Measurements from ENCODE around the gene RAB8A. TPM values are rescaled to one million over a fixed set of nuclear protein-coding genes. Genes with fewer than 3 reads are reported as not detected.
"Not testable (repeated sequence)": the region's sequence is repeated elsewhere in the genome, so short reads cannot be mapped to it uniquely, and the experiment has no call there.

Gene RAB8A
- total RNA-seq, 5 donors from 2014 or later (not counting 1 experiment from before 2014, with no cell fraction given), result 67.0 to 84.5 (median 71.7) TPM

DNA sequence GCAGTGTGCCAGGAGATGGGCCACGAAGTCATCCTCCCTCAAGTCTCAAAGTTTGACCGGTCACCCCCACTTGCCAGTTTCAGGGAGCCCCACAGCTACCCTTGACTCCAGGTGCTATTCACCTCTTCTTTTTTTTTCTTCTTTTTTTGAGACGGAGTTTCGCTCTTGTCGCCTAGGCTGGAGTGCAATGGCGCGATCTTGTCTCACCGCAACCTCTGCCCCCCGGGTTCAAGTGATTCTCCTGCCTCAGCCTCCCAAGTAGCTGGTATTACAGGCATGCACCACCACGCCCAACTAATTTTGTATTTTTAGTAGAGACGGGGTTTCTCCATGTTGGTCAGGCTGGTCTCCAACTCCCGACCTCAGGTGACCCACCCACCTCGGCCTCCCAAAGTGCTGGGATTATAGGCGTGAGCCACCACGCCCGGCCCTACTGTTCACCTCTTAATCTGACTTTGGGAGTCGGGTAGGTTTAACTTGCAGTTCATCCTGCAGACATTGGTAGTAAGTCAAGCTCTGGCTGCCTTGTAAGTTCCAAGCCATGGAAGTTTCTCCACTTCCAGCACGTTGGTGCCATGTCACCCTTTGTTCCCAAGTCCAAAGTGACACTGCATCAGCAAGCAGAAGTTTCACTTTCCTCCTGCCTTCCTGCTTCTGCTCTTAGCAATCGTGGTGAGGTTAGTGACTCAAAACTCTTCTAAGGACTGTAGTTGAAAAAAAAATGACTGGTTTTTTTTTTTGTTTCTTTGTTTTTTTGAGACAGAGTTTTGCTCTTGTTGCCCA lies 7.6 kb downstream of the RAB8A start:
- peaks cover 0 to 59% of the 10 kb centered on the region in 2 experiments for H3K4me1 ChIP-seq (ENCODE audit: control insufficient read depth in 1 of 2, extremely low read depth in 1 of 2, insufficient read depth in 2 of 2, low read length in 2 of 2)
- ChIA-PET POLR2A (interaction anchor here in 1 of 2 donors (0.6 kb wide), 1 partner anchor 119 kb away, joined by 4 read pairs; no protein-coding TSS in a partner anchor), CTCF (interaction anchor here in 1 of 2 donors (0.7 kb wide), 1 partner anchor 37 kb away, joined by 4 read pairs; no protein-coding TSS in a partner anchor)
- Mint-ChIP-seq H3K4me1 (peaks cover 37 to 51% (median 50%) of the 10 kb centered on the region in 3 donors), H3K36me3 (peaks cover 40% of the 10 kb centered on the region), H3K27ac (peak overlapping the region; percentile 86 to 95), H3K4me3 (peak overlapping the region; percentile 42 to 75 (median 57))
- not testable (repeated sequence) for H3K27me3 ChIP-seq (replicated peaks in 1 of 2; ENCODE audit: control insufficient read depth in 2 of 2, extremely low read depth in 1 of 2, insufficient read depth in 2 of 2, low read length in 1 of 2); H3K9me3 Mint-ChIP-seq; H3K9me3 ChIP-seq; H3K4me3 ChIP-seq (ENCODE audit: control insufficient read depth in 1 of 2, extremely low read depth in 1 of 2, low read length in 1 of 2); H3K27me3 Mint-ChIP-seq
- ATAC-seq (replicated peaks in 1 of 4) (peak; percentile 58 to 70 (median 68)), DNase-seq (peak in 2 of 35 experiments; percentile 27 to 71)
- peaks cover 42 to 73% of the 10 kb centered on the region in 2 donors for H3K36me3 ChIP-seq (ENCODE audit: control insufficient read depth in 2 of 2, extremely low read depth in 1 of 2, insufficient read depth in 1 of 2, low read length in 1 of 2)
- 54% methylated on average over 10 of the region's 19 CpGs for WGBS (ENCODE audit: insufficient coverage)
- peak overlapping the region; percentile 73 for H3K27ac ChIP-seq (ENCODE audit: low read length)

DNA sequence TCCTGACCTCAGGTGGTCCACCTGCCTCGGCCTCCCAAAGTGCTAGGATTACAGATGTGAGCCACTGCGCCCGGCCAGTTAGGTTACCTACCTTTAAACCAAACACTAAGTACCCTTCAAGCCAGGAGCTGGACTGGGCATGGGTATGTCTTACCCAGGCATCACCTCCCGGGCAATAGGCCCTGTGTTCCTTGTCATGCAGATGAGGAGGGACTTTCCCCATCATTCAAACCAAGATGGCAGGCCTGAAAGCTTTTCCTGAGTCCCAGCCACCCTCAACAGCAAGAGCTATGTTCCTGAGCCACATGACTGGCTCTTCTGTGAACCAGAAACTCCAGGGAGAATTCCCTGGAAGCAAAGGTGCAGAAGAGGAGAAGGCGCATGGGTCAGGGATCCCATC lies 9.5 kb downstream of the RAB8A start:
- H3K9me3 ChIP-seq, result no peaks in the 10 kb centered on the region
- no peaks in the 10 kb centered on the region for H3K27me3 ChIP-seq (replicated peaks in 1 of 2; ENCODE audit: control insufficient read depth in 2 of 2, extremely low read depth in 1 of 2, insufficient read depth in 2 of 2, low read length in 1 of 2)
- ATAC-seq (replicated peaks in 1 of 4) (no peak), DNase-seq (no peak)
- peaks cover 24 to 35% (median 35%) of the 10 kb centered on the region in 3 donors for H3K4me1 Mint-ChIP-seq
- 92% methylated on average over 3 of the region's 5 CpGs for WGBS (ENCODE audit: insufficient coverage)
- H3K9me3 Mint-ChIP-seq, result no peaks in the 10 kb centered on the region
- peaks cover 0 to 44% of the 10 kb centered on the region in 2 experiments for H3K4me1 ChIP-seq (ENCODE audit: control insufficient read depth in 1 of 2, extremely low read depth in 1 of 2, insufficient read depth in 2 of 2, low read length in 2 of 2)
- H3K27me3 Mint-ChIP-seq, result no peaks in the 10 kb centered on the region
- H3K4me3 Mint-ChIP-seq, result no peak overlapping the region
- no peak overlapping the region for H3K27ac ChIP-seq (ENCODE audit: low read length)
- H3K36me3 ChIP-seq (ENCODE audit: control insufficient read depth in 2 of 2, extremely low read depth in 1 of 2, insufficient read depth in 1 of 2, low read length in 1 of 2), result peaks cover 52 to 83% of the 10 kb centered on the region in 2 donors
- H3K4me3 ChIP-seq (ENCODE audit: control insufficient read depth in 1 of 2, extremely low read depth in 1 of 2, low read length in 1 of 2), result no peak overlapping the region
- H3K36me3 Mint-ChIP-seq, result peaks cover 42% of the 10 kb centered on the region
- CTCF ChIA-PET, result interaction anchor here in 1 of 2 donors (0.7 kb wide), 1 partner anchor 51 kb away, joined by 5 read pairs; no protein-coding TSS in a partner anchor
- POLR2A ChIA-PET, result no interaction called here
- H3K27ac Mint-ChIP-seq, result no peak overlapping the region

DNA sequence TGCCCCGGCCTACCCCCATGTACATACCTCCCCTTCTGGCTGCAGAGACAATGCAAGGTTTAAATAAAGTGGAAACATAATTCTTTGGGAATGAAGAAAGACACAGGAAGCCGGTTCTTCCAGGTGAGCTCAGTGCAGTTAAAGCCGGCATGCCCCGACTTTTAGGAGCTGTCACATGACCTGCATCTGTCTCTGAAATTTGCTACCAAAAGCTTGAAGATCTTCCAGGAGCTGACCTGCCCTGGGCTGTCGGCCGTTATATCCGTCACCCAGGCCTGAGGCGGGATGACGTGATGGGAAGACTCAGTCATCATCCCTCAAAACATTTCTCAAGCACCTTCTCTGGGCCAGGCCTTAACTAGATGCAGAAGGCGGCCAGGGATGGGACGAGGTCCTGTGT lies 10.3 kb downstream of the RAB8A start:
- no peak overlapping the region for H3K4me3 Mint-ChIP-seq
- H3K27me3 Mint-ChIP-seq, result no peaks in the 10 kb centered on the region
- H3K9me3 Mint-ChIP-seq, result no peaks in the 10 kb centered on the region
- H3K36me3 ChIP-seq (ENCODE audit: control insufficient read depth in 2 of 2, extremely low read depth in 1 of 2, insufficient read depth in 1 of 2, low read length in 1 of 2), result peaks cover 55 to 85% of the 10 kb centered on the region in 2 donors
- H3K9me3 ChIP-seq, result no peaks in the 10 kb centered on the region
- no peak for DNase-seq
- ATAC-seq (replicated peaks in 1 of 4), result no peak
- H3K4me1 ChIP-seq (ENCODE audit: control insufficient read depth in 1 of 2, extremely low read depth in 1 of 2, insufficient read depth in 2 of 2, low read length in 2 of 2), result peaks cover 0 to 43% of the 10 kb centered on the region in 2 experiments
- H3K27ac Mint-ChIP-seq, result no peak overlapping the region
- H3K27me3 ChIP-seq (replicated peaks in 1 of 2; ENCODE audit: control insufficient read depth in 2 of 2, extremely low read depth in 1 of 2, insufficient read depth in 2 of 2, low read length in 1 of 2), result no peaks in the 10 kb centered on the region
- H3K4me3 ChIP-seq (ENCODE audit: control insufficient read depth in 1 of 2, extremely low read depth in 1 of 2, low read length in 1 of 2), result no peak overlapping the region
- peaks cover 19 to 29% (median 28%) of the 10 kb centered on the region in 3 donors for H3K4me1 Mint-ChIP-seq
- H3K36me3 Mint-ChIP-seq, result peaks cover 44% of the 10 kb centered on the region
- ChIA-PET POLR2A (no interaction called here), CTCF (no interaction called here)
- 94% methylated on average over 7 of the region's 11 CpGs for WGBS (ENCODE audit: insufficient coverage)
- H3K27ac ChIP-seq (ENCODE audit: low read length), result no peak overlapping the region

DNA sequence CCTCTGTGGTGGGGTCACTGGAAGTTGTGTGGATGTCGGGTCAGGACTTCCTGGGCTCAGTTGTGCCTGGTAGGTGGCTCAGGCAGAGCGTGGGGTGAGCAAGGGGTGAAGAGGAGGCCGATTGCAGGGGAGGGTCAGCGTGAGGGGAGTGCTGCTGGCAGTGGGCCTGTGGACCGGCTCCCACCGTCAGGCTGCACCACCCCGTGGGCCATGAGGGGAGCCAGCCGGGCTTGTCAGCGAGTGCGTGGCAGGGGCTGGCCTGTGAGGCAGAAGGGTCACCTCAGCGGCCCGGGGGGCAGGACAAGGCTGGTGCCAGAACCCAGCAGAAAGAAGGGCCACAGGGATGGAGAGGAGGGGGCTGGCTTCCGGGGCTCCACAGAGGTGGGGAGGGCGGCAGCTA lies 13.3 kb downstream of the RAB8A start:
- H3K27ac ChIP-seq (ENCODE audit: low read length), result no peak overlapping the region
- no peaks in the 10 kb centered on the region for H3K27me3 Mint-ChIP-seq

DNA sequence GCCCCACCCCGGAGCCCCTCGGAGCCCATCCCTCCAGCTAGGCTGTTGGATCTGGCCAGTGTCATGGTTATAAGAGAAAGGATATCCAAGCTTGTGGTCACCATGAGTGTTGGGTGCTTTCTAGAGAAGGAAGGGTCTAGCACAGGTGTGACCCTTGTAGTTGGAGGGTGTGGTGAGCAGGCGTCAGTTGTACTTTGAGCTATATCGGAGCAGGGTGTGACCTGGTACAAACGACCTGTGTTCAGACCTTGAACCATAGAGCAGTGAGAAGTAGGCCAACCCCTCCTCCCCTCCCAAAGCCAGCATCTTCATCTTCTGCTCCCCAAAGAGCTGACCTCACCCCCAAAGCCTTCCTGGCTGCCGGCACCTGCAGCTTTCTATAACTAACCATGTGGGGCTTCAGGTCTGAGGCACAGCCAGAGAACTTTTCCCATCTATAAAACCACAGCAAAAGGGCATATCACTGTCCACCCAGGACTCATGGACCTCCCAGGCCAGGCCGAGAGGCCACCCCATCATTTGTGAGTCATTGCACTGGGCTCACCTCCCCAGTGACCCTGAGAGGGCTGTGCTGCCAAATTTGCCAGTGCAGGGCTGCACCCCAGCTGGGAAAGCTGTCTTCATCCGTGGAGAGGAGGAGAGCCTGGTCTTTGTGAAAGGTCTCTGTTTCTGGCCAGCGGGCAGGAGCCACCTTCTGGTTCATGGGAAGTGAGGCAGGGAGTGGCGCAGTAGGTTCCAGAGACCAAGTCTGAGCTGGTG lies 14.2 kb downstream of the RAB8A start:
- WGBS (ENCODE audit: insufficient coverage), result 84% methylated on average over 6 of the region's 10 CpGs
- no peaks in the 10 kb centered on the region for H3K27me3 ChIP-seq (replicated peaks in 1 of 2; ENCODE audit: control insufficient read depth in 2 of 2, extremely low read depth in 1 of 2, insufficient read depth in 2 of 2, low read length in 1 of 2)
- DNase-seq (no peak), ATAC-seq (replicated peaks in 1 of 4) (no peak)
- Mint-ChIP-seq H3K4me3 (no peak overlapping the region), H3K27me3 (no peaks in the 10 kb centered on the region), H3K36me3 (peaks cover 41% of the 10 kb centered on the region), H3K27ac (no peak overlapping the region), H3K9me3 (no peaks in the 10 kb centered on the region), H3K4me1 (no peaks in the 10 kb centered on the region)
- peaks cover 0 to 8% of the 10 kb centered on the region in 2 experiments for H3K4me1 ChIP-seq (ENCODE audit: control insufficient read depth in 1 of 2, extremely low read depth in 1 of 2, insufficient read depth in 2 of 2, low read length in 2 of 2)
- H3K36me3 ChIP-seq (ENCODE audit: control insufficient read depth in 2 of 2, extremely low read depth in 1 of 2, insufficient read depth in 1 of 2, low read length in 1 of 2), result peaks cover 73 to 100% of the 10 kb centered on the region in 2 donors
- CTCF ChIA-PET, result interaction anchor here in 1 of 2 donors (0.6 kb wide), 2 partner anchors 39 to 1064 kb away, joined by 3 to 4 read pairs; no protein-coding TSS in a partner anchor
- no peaks in the 10 kb centered on the region for H3K9me3 ChIP-seq
- no peak overlapping the region for H3K27ac ChIP-seq (ENCODE audit: low read length)
- H3K4me3 ChIP-seq (ENCODE audit: control insufficient read depth in 1 of 2, extremely low read depth in 1 of 2, low read length in 1 of 2), result no peak overlapping the region
- POLR2A ChIA-PET, result interaction anchor here in 1 of 2 donors (0.5 kb wide), 1 partner anchor 710 kb away, joined by 4 read pairs; no protein-coding TSS in a partner anchor

More for the DNA sequence above, 13.3 kb downstream of the RAB8A start:
- Mint-ChIP-seq H3K9me3 (no peaks in the 10 kb centered on the region), H3K4me3 (no peak overlapping the region), H3K4me1 (no peaks in the 10 kb centered on the region), H3K36me3 (peaks cover 37% of the 10 kb centered on the region), H3K27ac (peak overlapping the region in 1 of 2 donors; percentile 39)
- Histone ChIP-seq H3K4me1 (ENCODE audit: control insufficient read depth in 1 of 2, extremely low read depth in 1 of 2, insufficient read depth in 2 of 2, low read length in 2 of 2) (peaks cover 0 to 16% of the 10 kb centered on the region in 2 experiments), H3K9me3 (no peaks in the 10 kb centered on the region), H3K27me3 (replicated peaks in 1 of 2; ENCODE audit: control insufficient read depth in 2 of 2, extremely low read depth in 1 of 2, insufficient read depth in 2 of 2, low read length in 1 of 2) (no peaks in the 10 kb centered on the region), H3K4me3 (ENCODE audit: control insufficient read depth in 1 of 2, extremely low read depth in 1 of 2, low read length in 1 of 2) (no peak overlapping the region), H3K36me3 (ENCODE audit: control insufficient read depth in 2 of 2, extremely low read depth in 1 of 2, insufficient read depth in 1 of 2, low read length in 1 of 2) (peaks cover 75 to 92% of the 10 kb centered on the region in 2 donors)
- CTCF ChIA-PET, result no interaction called here
- ATAC-seq (replicated peaks in 1 of 4) (no peak), DNase-seq (no peak)
- WGBS (ENCODE audit: insufficient coverage), result 97% methylated on average over 14 of the region's 14 CpGs
- POLR2A ChIA-PET, result no interaction called here

DNA sequence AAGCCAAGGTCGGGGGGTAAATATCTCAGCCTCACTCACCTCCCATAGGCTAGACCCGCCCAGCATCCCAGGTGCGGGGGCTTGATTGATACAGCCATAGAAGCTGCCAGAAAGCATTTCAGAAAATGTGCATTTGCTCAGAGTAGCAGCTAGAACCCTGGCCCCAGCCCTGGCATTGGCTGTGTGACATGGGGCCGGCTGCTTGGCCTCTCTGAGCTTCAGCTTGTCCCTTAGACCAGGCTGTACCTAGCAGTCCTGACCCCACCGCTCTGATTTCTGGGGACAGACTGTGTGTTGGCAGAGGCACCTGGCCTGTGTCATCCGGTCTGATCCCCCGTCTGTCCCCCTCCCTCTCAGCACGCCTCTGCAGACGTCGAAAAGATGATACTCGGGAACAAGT lies 15.4 kb downstream of the RAB8A start:
- Histone ChIP-seq H3K4me1 (ENCODE audit: control insufficient read depth in 1 of 2, extremely low read depth in 1 of 2, insufficient read depth in 2 of 2, low read length in 2 of 2) (peaks cover 0 to 5% of the 10 kb centered on the region in 2 experiments), H3K27ac (ENCODE audit: low read length) (no peak overlapping the region), H3K27me3 (replicated peaks in 1 of 2; ENCODE audit: control insufficient read depth in 2 of 2, extremely low read depth in 1 of 2, insufficient read depth in 2 of 2, low read length in 1 of 2) (no peaks in the 10 kb centered on the region), H3K9me3 (no peaks in the 10 kb centered on the region), H3K36me3 (ENCODE audit: control insufficient read depth in 2 of 2, extremely low read depth in 1 of 2, insufficient read depth in 1 of 2, low read length in 1 of 2) (peaks cover 64 to 97% of the 10 kb centered on the region in 2 donors), H3K4me3 (ENCODE audit: control insufficient read depth in 1 of 2, extremely low read depth in 1 of 2, low read length in 1 of 2) (no peak overlapping the region)
- DNase-seq (no peak), ATAC-seq (replicated peaks in 1 of 4) (no peak)
- ChIA-PET POLR2A (no interaction called here), CTCF (no interaction called here)
- WGBS (ENCODE audit: insufficient coverage), result 92% methylated on average over 2 of the region's 11 CpGs
- Mint-ChIP-seq H3K4me3 (no peak overlapping the region), H3K9me3 (peaks cover 0 to 10% (median 0%) of the 10 kb centered on the region in 3 donors), H3K36me3 (peaks cover 45% of the 10 kb centered on the region), H3K4me1 (peaks cover 0 to 2% (median 0%) of the 10 kb centered on the region in 3 donors), H3K27me3 (no peaks in the 10 kb centered on the region), H3K27ac (no peak overlapping the region)

Data from T-cell (primary cell).